GM12891 (cell line): ENCODE data around the gene LRMDA.

Source experiments
- PAX5 ChIP-seq: IDR thresholded peaks from 2 replicates; pipeline ENCODE4 v1.6.1; 2011; ENCODE audit warnings: low read length, moderate library complexity, mild to moderate bottlenecking; ENCODE audit not compliant: insufficient read depth, severe bottlenecking
- POLR2A ChIP-seq: IDR thresholded peaks from 2 replicates; pipeline ENCODE4 v1.6.1; 2011; ENCODE audit warnings: low read depth, low read length, control low read depth
- POLR2AphosphoS5 ChIP-seq: IDR thresholded peaks from 2 replicates; pipeline ENCODE4 v1.6.1; 2011; ENCODE audit warnings: low read depth, low read length, control low read depth
- POU2F2 ChIP-seq: IDR thresholded peaks from 2 replicates; pipeline ENCODE4 v1.6.1; 2011; ENCODE audit warnings: low read depth, mild to moderate bottlenecking, control low read depth, low read length, moderate library complexity
- TAF1 ChIP-seq: IDR thresholded peaks from 2 replicates; pipeline ENCODE4 v1.6.1; 2011; ENCODE audit warnings: low read depth, low read length, control low read depth

- no peak for TF ChIP-seq POLR2A
- no peak for TF ChIP-seq TAF1
- no peak for TF ChIP-seq POLR2AphosphoS5
- no peak for TF ChIP-seq POU2F2
- TF ChIP-seq PAX5, result no peak
Measured at GRCh38 chr10:76012716-76013327, 581.4 kb downstream of the LRMDA start.
